Activated T-cell treated with anti-CD3 and anti-CD28 coated beads, Interleukin-2, amount 50 U/mL, for 4 hours (primary cell): ENCODE results near the gene FOXC1. TPM values are rescaled to one million over a fixed set of nuclear protein-coding genes. Genes with fewer than 3 reads are reported as not detected.

ENCODE experiments used
- ATAC-seq, 2 donors: fragments of 200-7000 bp; cut with Tn5 transposase; one replicate each; pipeline ENCODE4 v1.10.0; 2021
- DNase-seq: peaks from one replicate; pipeline ENCODE4 v3.0.0-alpha.2; 2020
- H3K27me3 Mint-ChIP-seq: one replicate; pipeline ENCODE4 v1.8.0; 2021; ENCODE audit warnings: low read depth, mixed read lengths
- H3K36me3 Mint-ChIP-seq: one replicate; pipeline ENCODE4 v1.8.0; 2022; ENCODE audit warnings: mixed read lengths; ENCODE audit not compliant: insufficient read depth
- H3K4me1 Mint-ChIP-seq: one replicate; pipeline ENCODE4 v1.8.0; 2021; ENCODE audit warnings: low read depth, mixed read lengths
- H3K4me3 Mint-ChIP-seq: one replicate; pipeline ENCODE4 v1.8.0; 2021; ENCODE audit warnings: mild to moderate bottlenecking, moderate library complexity, mixed read lengths
- H3K9me3 Mint-ChIP-seq: one replicate; pipeline ENCODE4 v1.8.0; 2021; ENCODE audit warnings: mixed read lengths
- total RNA-seq, 3 donors: library from RNA; stranded (reverse); gene quantifications; one replicate each; pipeline ENCODE4 v1.2.1, GENCODE V29; 2021

Gene FOXC1
- total RNA-seq, 3 donors from 2014 or later: 0.05 to 0.08 (median 0.05) TPM

GRCh38 chr6:1577896-1578745, 31.6 kb upstream of the FOXC1 start:
- no peak for ATAC-seq
- no peaks in the 10 kb centered on the region for H3K9me3 Mint-ChIP-seq

GRCh38 chr6:1579096-1579495, 30.6 kb upstream of the FOXC1 start:
- Mint-ChIP-seq H3K4me1 (no peaks in the 10 kb centered on the region), H3K36me3 (no peaks in the 10 kb centered on the region), H3K4me3 (no peak overlapping the region), H3K27me3 (peaks cover 11% of the 10 kb centered on the region), H3K9me3 (no peaks in the 10 kb centered on the region)
- DNase-seq (no peak), ATAC-seq (no peak)

More at GRCh38 chr6:1577896-1578745, 31.6 kb upstream of the FOXC1 start:
- no peaks in the 10 kb centered on the region for H3K36me3 Mint-ChIP-seq
- peaks cover 12% of the 10 kb centered on the region for H3K27me3 Mint-ChIP-seq
- H3K4me1 Mint-ChIP-seq: no peaks in the 10 kb centered on the region
- DNase-seq: no peak
- H3K4me3 Mint-ChIP-seq: no peak overlapping the region

- Mint-ChIP-seq H3K9me3 (no peaks in the 10 kb centered on the region), H3K27me3 (peaks cover 8% of the 10 kb centered on the region), H3K36me3 (no peaks in the 10 kb centered on the region), H3K4me3 (no peak overlapping the region), H3K4me1 (no peaks in the 10 kb centered on the region)
- ATAC-seq: no peak
- DNase-seq: no peak
These were observed 29.6 kb upstream of the FOXC1 start for GRCh38 chr6:1580109-1580508.

GRCh38 chr6:1580585-1580984, 29.1 kb upstream of the FOXC1 start:
- Mint-ChIP-seq H3K9me3 (no peaks in the 10 kb centered on the region), H3K36me3 (no peaks in the 10 kb centered on the region), H3K4me3 (no peak overlapping the region), H3K4me1 (no peaks in the 10 kb centered on the region), H3K27me3 (peaks cover 8% of the 10 kb centered on the region)
- DNase-seq: no peak
- ATAC-seq: no peak

- peaks cover 9% of the 10 kb centered on the region for H3K27me3 Mint-ChIP-seq
- no peaks in the 10 kb centered on the region for H3K9me3 Mint-ChIP-seq
- H3K36me3 Mint-ChIP-seq: no peaks in the 10 kb centered on the region
- ATAC-seq (no peak), DNase-seq (no peak)
- H3K4me3 Mint-ChIP-seq: no peak overlapping the region
- no peaks in the 10 kb centered on the region for H3K4me1 Mint-ChIP-seq
These were observed 28.4 kb upstream of the FOXC1 start for GRCh38 chr6:1581120-1581991.

GRCh38 chr6:1584146-1584545, 25.6 kb upstream of the FOXC1 start:
- ATAC-seq (no peak), DNase-seq (no peak)
- Mint-ChIP-seq H3K9me3 (no peaks in the 10 kb centered on the region), H3K27me3 (peaks cover 14% of the 10 kb centered on the region), H3K36me3 (no peaks in the 10 kb centered on the region), H3K4me3 (no peak overlapping the region), H3K4me1 (no peaks in the 10 kb centered on the region)

- no peaks in the 10 kb centered on the region for H3K36me3 Mint-ChIP-seq
- H3K27me3 Mint-ChIP-seq: peaks cover 17% of the 10 kb centered on the region
- ATAC-seq: no peak
- no peak overlapping the region for H3K4me3 Mint-ChIP-seq
- no peaks in the 10 kb centered on the region for H3K9me3 Mint-ChIP-seq
- H3K4me1 Mint-ChIP-seq: no peaks in the 10 kb centered on the region
- no peak for DNase-seq
These were observed 24.6 kb upstream of the FOXC1 start for GRCh38 chr6:1584996-1585668.

GRCh38 chr6:1585669-1586049, 24.1 kb upstream of the FOXC1 start:
- peaks cover 17% of the 10 kb centered on the region for H3K27me3 Mint-ChIP-seq
- H3K9me3 Mint-ChIP-seq: no peaks in the 10 kb centered on the region
- no peaks in the 10 kb centered on the region for H3K36me3 Mint-ChIP-seq
- H3K4me3 Mint-ChIP-seq: no peak overlapping the region
- H3K4me1 Mint-ChIP-seq: no peaks in the 10 kb centered on the region
- no peak for DNase-seq
- no peak for ATAC-seq

GRCh38 chr6:1586256-1586655, 23.5 kb upstream of the FOXC1 start:
- no peaks in the 10 kb centered on the region for H3K4me1 Mint-ChIP-seq
- DNase-seq (no peak), ATAC-seq (no peak)
- no peak overlapping the region for H3K4me3 Mint-ChIP-seq
- no peaks in the 10 kb centered on the region for H3K36me3 Mint-ChIP-seq
- H3K27me3 Mint-ChIP-seq: peaks cover 17% of the 10 kb centered on the region
- no peaks in the 10 kb centered on the region for H3K9me3 Mint-ChIP-seq

GRCh38 chr6:1586861-1587450, 22.8 kb upstream of the FOXC1 start:
- Mint-ChIP-seq H3K36me3 (no peaks in the 10 kb centered on the region), H3K4me3 (no peak overlapping the region), H3K4me1 (no peaks in the 10 kb centered on the region), H3K9me3 (no peaks in the 10 kb centered on the region), H3K27me3 (peaks cover 17% of the 10 kb centered on the region)
- DNase-seq (no peak), ATAC-seq (no peak)

GRCh38 chr6:1587546-1587945, 22.2 kb upstream of the FOXC1 start:
- no peaks in the 10 kb centered on the region for H3K9me3 Mint-ChIP-seq
- no peaks in the 10 kb centered on the region for H3K4me1 Mint-ChIP-seq
- H3K27me3 Mint-ChIP-seq: peaks cover 15% of the 10 kb centered on the region
- ATAC-seq: no peak
- no peak for DNase-seq
- H3K36me3 Mint-ChIP-seq: no peaks in the 10 kb centered on the region
- no peak overlapping the region for H3K4me3 Mint-ChIP-seq

- Mint-ChIP-seq H3K36me3 (no peaks in the 10 kb centered on the region), H3K9me3 (no peaks in the 10 kb centered on the region), H3K4me3 (no peak overlapping the region), H3K4me1 (no peaks in the 10 kb centered on the region), H3K27me3 (peaks cover 19% of the 10 kb centered on the region)
- ATAC-seq (no peak), DNase-seq (no peak)
These were observed 21.7 kb upstream of the FOXC1 start for GRCh38 chr6:1587977-1588376.

GRCh38 chr6:1589208-1589607, 20.5 kb upstream of the FOXC1 start:
- DNase-seq (no peak), ATAC-seq (no peak)
- H3K4me1 Mint-ChIP-seq: no peaks in the 10 kb centered on the region
- peaks cover 26% of the 10 kb centered on the region for H3K27me3 Mint-ChIP-seq
- no peaks in the 10 kb centered on the region for H3K9me3 Mint-ChIP-seq
- H3K4me3 Mint-ChIP-seq: no peak overlapping the region
- no peaks in the 10 kb centered on the region for H3K36me3 Mint-ChIP-seq

GRCh38 chr6:1590580-1590979, 19.1 kb upstream of the FOXC1 start:
- Mint-ChIP-seq H3K36me3 (no peaks in the 10 kb centered on the region), H3K27me3 (peaks cover 29% of the 10 kb centered on the region), H3K4me1 (no peaks in the 10 kb centered on the region), H3K4me3 (no peak overlapping the region), H3K9me3 (no peaks in the 10 kb centered on the region)
- no peak for ATAC-seq
- no peak for DNase-seq
